Measurements from ENCODE around the gene PLEKHG3. TPM values are rescaled to one million over a fixed set of nuclear protein-coding genes. Genes with fewer than 3 reads are reported as not detected.

PLEKHG3 gene
- total RNA-seq, 1 experiment from 2014 or later = 75.3 TPM

- TF ChIP-seq CBFB (CRISPR knock-in tag; IDR thresholded peaks at IDR 0.05; ENCODE audit: low read depth) (no peak), NR1H2 (CRISPR knock-in tag; IDR thresholded peaks at IDR 0.05) (no peak), NFE2L1 (CRISPR knock-in tag; IDR thresholded peaks at IDR 0.05) (no peak), HMGA2 (CRISPR knock-in tag; IDR thresholded peaks at IDR 0.05) (no peak), TEAD4 (CRISPR knock-in tag; IDR thresholded peaks at IDR 0.05) (no peak), EMX1 (CRISPR knock-in tag; IDR thresholded peaks at IDR 0.05) (no peak), FOXK1 (CRISPR knock-in tag; IDR thresholded peaks at IDR 0.05) (no peak), MAX (CRISPR knock-in tag; IDR thresholded peaks at IDR 0.05) (no peak), MLX (CRISPR knock-in tag; IDR thresholded peaks at IDR 0.05) (no peak), NR3C1 (CRISPR knock-in tag; conservative IDR thresholded peaks at IDR 0.05; ENCODE audit: low read depth) (no peak), ZNF263 (CRISPR knock-in tag; IDR thresholded peaks at IDR 0.05; ENCODE audit: low read depth) (no peak)
- TF ChIP-seq, protein P1, sequence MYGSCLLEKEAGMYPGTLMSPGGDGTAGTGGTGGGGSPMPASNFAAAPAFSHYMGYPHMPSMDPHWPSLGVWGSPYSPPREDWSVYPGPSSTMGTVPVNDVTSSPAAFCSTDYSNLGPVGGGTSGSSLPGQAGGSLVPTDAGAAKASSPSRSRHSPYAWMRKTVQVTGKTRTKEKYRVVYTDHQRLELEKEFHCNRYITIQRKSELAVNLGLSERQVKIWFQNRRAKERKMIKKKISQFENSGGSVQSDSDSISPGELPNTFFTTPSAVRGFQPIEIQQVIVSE (CRISPR knock-in tag; IDR thresholded peaks at IDR 0.05; ENCODE audit: borderline replicate concordance) = no peak
- TF ChIP-seq, protein P2, sequence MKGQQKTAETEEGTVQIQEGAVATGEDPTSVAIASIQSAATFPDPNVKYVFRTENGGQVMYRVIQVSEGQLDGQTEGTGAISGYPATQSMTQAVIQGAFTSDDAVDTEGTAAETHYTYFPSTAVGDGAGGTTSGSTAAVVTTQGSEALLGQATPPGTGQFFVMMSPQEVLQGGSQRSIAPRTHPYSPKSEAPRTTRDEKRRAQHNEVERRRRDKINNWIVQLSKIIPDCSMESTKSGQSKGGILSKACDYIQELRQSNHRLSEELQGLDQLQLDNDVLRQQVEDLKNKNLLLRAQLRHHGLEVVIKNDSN (CRISPR knock-in tag; IDR thresholded peaks at IDR 0.05) = no peak
Observed at GRCh38 chr14:64759555-64759938, 55.3 kb downstream of the PLEKHG3 start (continued).

DNA sequence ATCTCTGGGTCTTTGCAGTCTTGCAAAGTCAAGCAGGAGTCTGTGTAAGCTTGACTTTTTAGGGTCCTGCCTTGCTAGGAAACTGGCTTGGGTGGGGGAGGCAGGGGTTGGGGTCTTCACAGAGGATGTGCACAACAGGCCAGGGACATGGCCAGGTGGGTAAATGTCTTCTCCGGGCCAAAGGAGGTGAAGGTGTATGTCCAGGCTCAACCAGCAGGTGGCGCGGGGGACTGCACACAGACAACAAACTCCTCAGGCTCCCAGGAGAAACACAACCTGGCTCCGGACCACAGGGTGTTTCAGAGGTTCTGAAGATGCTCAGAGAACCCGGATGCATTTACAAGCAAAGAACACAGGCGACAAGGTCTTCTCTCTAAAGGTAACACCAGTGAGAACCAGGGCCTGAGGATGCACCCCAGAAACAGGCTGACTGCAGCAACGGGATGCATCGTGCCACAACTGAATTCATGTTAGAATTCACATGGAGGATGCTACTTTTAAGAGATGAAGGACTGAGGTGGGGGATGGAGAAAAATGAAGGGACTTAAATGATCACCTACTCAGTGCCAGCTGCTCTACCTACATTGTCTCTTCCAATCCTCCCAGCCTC lies 56.0 kb downstream of the PLEKHG3 start:
- POLR2A ChIA-PET = no interaction called here

More for the DNA sequence above, 56.0 kb downstream of the PLEKHG3 start:
- H3K36me3 Mint-ChIP-seq = no peaks in the 10 kb centered on the region
- H3K4me1 Mint-ChIP-seq = peaks cover 47% of the 10 kb centered on the region
- H3K9me3 Mint-ChIP-seq = peaks cover 4% of the 10 kb centered on the region
- peak; percentile 21 for ATAC-seq
- H3K27ac Mint-ChIP-seq = no peak overlapping the region
- DNase-seq (ENCODE audit: low spot score) = peak; percentile 86
- CTCF ChIA-PET = interaction anchor here (1.6 kb wide), 1 partner anchor 88 kb away, joined by 3 read pairs; no protein-coding TSS in a partner anchor
- peaks cover 30% of the 10 kb centered on the region for H3K27me3 Mint-ChIP-seq (ENCODE audit: low read depth)
- no peak for TF ChIP-seq GABPB1 (CRISPR knock-in tag; IDR thresholded peaks at IDR 0.05)
- no peak for TF ChIP-seq RORB (CRISPR knock-in tag; IDR thresholded peaks at IDR 0.05)
- no peak for TF ChIP-seq NFE2L1 (CRISPR knock-in tag; IDR thresholded peaks at IDR 0.05)
- TF ChIP-seq, protein P3, sequence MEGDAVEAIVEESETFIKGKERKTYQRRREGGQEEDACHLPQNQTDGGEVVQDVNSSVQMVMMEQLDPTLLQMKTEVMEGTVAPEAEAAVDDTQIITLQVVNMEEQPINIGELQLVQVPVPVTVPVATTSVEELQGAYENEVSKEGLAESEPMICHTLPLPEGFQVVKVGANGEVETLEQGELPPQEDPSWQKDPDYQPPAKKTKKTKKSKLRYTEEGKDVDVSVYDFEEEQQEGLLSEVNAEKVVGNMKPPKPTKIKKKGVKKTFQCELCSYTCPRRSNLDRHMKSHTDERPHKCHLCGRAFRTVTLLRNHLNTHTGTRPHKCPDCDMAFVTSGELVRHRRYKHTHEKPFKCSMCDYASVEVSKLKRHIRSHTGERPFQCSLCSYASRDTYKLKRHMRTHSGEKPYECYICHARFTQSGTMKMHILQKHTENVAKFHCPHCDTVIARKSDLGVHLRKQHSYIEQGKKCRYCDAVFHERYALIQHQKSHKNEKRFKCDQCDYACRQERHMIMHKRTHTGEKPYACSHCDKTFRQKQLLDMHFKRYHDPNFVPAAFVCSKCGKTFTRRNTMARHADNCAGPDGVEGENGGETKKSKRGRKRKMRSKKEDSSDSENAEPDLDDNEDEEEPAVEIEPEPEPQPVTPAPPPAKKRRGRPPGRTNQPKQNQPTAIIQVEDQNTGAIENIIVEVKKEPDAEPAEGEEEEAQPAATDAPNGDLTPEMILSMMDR (IDR thresholded peaks at IDR 0.05) = peak; percentile 82
- TF ChIP-seq, protein P4, sequence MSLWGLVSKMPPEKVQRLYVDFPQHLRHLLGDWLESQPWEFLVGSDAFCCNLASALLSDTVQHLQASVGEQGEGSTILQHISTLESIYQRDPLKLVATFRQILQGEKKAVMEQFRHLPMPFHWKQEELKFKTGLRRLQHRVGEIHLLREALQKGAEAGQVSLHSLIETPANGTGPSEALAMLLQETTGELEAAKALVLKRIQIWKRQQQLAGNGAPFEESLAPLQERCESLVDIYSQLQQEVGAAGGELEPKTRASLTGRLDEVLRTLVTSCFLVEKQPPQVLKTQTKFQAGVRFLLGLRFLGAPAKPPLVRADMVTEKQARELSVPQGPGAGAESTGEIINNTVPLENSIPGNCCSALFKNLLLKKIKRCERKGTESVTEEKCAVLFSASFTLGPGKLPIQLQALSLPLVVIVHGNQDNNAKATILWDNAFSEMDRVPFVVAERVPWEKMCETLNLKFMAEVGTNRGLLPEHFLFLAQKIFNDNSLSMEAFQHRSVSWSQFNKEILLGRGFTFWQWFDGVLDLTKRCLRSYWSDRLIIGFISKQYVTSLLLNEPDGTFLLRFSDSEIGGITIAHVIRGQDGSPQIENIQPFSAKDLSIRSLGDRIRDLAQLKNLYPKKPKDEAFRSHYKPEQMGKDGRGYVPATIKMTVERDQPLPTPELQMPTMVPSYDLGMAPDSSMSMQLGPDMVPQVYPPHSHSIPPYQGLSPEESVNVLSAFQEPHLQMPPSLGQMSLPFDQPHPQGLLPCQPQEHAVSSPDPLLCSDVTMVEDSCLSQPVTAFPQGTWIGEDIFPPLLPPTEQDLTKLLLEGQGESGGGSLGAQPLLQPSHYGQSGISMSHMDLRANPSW (CRISPR knock-in tag; conservative IDR thresholded peaks at IDR 0.05; ENCODE audit: low read depth) = no peak
- no peak overlapping the region for H3K4me3 Mint-ChIP-seq

Data from WTC11 (cell line).